HepG2 (cell line): Measurements from ENCODE around the gene SYT1.

Source experiments
- CAMTA2 ChIP-seq: sonication (generic); formaldehyde crosslinking; IDR thresholded peaks from 2 replicates; pipeline ENCODE4 v1.4.0; 2020; ENCODE audit warnings: mild to moderate bottlenecking, missing genetic modification reagents, borderline replicate concordance
- CTCF ChIP-seq: sonication (generic); formaldehyde crosslinking; IDR thresholded peaks from 2 replicates; pipeline ENCODE4 v1.5.0; 2020; ENCODE audit warnings: mild to moderate bottlenecking, missing genetic modification reagents, moderate library complexity
- IKZF5 ChIP-seq: IDR thresholded peaks from 2 replicates; pipeline ENCODE4 v1.6.1; 2018; ENCODE audit warnings: missing genetic modification reagents, mild to moderate bottlenecking, missing compliant biosample characterization
- MAFK ChIP-seq, 2 experiments: IDR thresholded peaks in 1 of 2; conservative IDR thresholded peaks in 1 of 2; 2 replicates each; pipeline ENCODE4 v1.6.1; 2011; ENCODE audit warnings: improper control_type of control experiment in 2 of 2, low read length in 2 of 2
- NPAS2 ChIP-seq: sonication (generic); formaldehyde crosslinking; IDR thresholded peaks from 2 replicates; pipeline ENCODE4 v1.8.0; 2022; ENCODE audit warnings: mild to moderate bottlenecking, missing genetic modification reagents, borderline replicate concordance
- NR2C2 ChIP-seq: sonication (generic); formaldehyde crosslinking; IDR thresholded peaks from 2 replicates; pipeline ENCODE4 v1.4.0; 2020; ENCODE audit warnings: missing genetic modification reagents, mild to moderate bottlenecking, moderate library complexity, borderline replicate concordance
- REST ChIP-seq, 2 experiments: IDR thresholded peaks; 2 replicates each; pipeline ENCODE4 v1.6.1; 2011 to 2012; ENCODE audit warnings: low read length in 2 of 2, borderline replicate concordance in 1 of 2, low read depth in 1 of 2, mild to moderate bottlenecking in 1 of 2, moderate library complexity in 1 of 2
- RNF219 ChIP-seq: sonication (generic); formaldehyde crosslinking; IDR thresholded peaks from 2 replicates; pipeline ENCODE4 v1.5.0; 2020; ENCODE audit warnings: mild to moderate bottlenecking, missing genetic modification reagents
- ZNF317 ChIP-seq: sonication (generic); formaldehyde crosslinking; IDR thresholded peaks from 2 replicates; pipeline ENCODE4 v1.5.0; 2020; ENCODE audit warnings: mild to moderate bottlenecking, missing genetic modification reagents
- ZNF33B ChIP-seq: sonication (generic); formaldehyde crosslinking; IDR thresholded peaks from 2 replicates; pipeline ENCODE4 v1.5.1; 2020; ENCODE audit warnings: mild to moderate bottlenecking, missing genetic modification reagents
- ZNF776 ChIP-seq: sonication (generic); formaldehyde crosslinking; IDR thresholded peaks from 2 replicates; pipeline ENCODE4 v1.4.0; 2020; ENCODE audit warnings: mild to moderate bottlenecking, missing genetic modification reagents

GRCh38 chr12:79482921-79483320 lies 618.3 kb downstream of the SYT1 start:
- TF ChIP-seq CTCF (CRISPR knock-in tag) (no peak), MAFK (conservative IDR thresholded peaks at IDR 0.05 in 1 of 2, IDR thresholded peaks at IDR 0.05 in 1 of 2; ENCODE audit: low read length in 2 of 2) (no peak), ZNF317 (CRISPR knock-in tag) (no peak), IKZF5 (CRISPR knock-in tag) (no peak), REST (IDR thresholded peaks at IDR 0.05; ENCODE audit: borderline replicate concordance in 1 of 2, low read depth in 1 of 2, low read length in 2 of 2) (no peak), ZNF33B (CRISPR knock-in tag) (no peak), CAMTA2 (no peak), NR2C2 (CRISPR knock-in tag) (no peak), RNF219 (CRISPR knock-in tag) (no peak), NPAS2 (CRISPR knock-in tag) (no peak), ZNF776 (CRISPR knock-in tag) (no peak)
